Fibroblast of upper back skin (primary cell): ENCODE data around the gene RAB3B.

Experiments
- DNase-seq: peaks from one replicate; pipeline ENCODE4 v3.0.0-alpha.2; 2013

The RAB3B gene

DNA sequence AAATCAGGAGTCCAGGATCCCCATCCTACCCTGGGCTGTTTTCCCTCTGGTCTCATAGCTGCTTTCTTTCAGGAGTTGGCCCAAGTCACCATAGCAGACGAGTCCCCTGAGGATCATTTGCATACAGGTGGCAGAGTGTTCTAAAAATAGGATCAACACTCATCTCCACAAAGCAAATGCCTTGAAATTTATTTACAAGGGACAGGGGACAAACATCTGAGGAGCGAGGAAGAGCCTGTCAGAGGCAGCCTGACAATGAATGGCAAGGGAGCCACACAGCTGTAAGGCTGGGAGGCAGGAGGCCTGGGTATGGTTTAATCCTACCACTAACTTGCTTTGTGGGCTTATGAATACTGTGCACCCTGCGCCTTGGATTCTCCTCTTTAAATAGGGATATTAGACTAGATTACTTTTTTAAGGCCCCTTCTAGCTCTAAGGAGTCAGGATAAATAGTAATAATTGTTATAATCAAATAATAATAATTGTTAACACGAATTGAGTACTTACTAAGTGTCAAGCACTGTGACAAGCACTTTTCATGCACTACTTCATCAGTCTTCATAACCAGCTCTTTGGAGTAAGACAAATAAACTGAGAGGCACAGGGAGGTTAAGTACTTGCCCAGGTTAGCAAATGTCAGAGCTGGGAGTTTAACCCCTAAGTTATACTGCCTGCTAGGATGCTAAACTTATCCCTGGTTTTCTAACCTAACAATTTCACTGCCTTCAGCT lies 34.5 kb downstream of the RAB3B start:
- no peak for DNase-seq

DNA sequence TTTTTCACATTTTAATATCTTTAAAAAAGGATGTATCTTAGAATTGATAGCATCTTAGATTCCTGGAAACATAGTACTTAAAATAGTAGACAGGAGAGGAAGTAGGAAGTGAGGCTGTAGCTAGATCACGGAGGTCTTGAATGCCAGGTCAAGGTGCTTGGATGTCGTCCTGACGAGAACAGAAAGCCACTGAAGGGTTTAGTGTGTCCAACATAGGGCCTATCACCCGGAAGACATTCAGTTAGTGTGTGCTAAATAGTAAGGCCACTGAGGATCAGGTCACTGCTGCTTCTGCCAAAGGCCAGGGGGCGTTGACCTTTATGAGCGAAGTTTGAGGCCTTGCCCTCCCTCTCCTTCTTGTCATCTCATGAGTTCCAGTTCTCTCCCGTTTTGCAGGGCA lies 35.7 kb downstream of the RAB3B start:
- no peak for DNase-seq

DNA sequence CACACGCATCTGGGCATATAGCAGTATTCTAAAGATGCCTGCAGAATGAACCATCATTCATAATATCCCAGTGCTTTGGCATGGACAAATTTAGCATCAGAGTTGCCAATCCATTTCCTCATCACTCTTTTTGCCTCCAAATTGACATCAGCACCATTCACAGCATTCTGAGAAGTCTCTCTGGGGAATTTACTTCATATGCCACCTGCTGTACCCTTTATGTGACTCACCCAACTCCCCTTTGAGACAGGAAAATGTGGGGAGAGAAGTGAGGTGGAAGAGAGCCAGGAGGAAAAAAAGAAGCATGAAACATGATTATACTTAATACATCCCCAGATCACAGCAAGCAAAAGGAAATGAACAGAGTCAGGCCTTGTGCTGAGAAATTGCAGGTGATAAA lies 37.4 kb downstream of the RAB3B start:
- peak; percentile 24 for DNase-seq

DNA sequence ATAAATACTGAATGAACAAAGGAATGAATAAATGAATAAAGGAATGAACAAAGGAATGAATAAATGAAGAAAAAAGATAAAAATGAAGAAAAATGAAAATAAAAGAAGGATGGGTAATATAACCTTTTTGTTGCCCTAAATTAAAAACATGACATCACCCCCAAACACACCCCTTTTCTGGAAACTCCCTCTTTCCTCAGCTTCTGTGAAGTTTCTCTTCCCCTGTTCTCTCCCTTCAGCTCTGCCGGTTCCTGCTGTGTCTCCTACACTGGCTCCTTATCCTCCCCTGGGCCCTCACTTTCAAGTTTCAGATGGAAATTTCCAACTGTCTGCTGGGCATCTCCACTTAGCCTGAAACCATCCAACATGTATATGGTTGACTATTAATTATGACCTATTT lies 37.9 kb downstream of the RAB3B start:
- DNase-seq: no peak

DNA sequence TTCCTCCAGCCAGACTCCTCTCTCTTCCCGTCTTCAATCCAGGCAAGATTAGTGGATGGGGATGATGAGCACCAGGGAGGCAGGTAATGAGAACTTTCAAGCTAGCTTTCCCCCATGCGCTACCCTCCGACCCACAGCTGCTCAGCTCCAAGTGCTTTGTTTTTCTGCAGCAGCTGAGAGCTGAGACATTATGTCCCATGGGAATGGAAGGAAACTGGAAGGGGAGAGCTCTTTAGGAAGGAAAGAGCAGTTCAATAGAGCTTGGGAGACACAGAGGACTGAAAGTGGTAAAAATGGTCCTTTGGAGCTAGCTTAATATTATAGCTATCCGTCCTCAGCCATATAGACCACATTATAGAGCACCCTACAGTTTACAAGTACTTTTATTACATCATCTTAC lies 39.8 kb downstream of the RAB3B start:
- no peak for DNase-seq

DNA sequence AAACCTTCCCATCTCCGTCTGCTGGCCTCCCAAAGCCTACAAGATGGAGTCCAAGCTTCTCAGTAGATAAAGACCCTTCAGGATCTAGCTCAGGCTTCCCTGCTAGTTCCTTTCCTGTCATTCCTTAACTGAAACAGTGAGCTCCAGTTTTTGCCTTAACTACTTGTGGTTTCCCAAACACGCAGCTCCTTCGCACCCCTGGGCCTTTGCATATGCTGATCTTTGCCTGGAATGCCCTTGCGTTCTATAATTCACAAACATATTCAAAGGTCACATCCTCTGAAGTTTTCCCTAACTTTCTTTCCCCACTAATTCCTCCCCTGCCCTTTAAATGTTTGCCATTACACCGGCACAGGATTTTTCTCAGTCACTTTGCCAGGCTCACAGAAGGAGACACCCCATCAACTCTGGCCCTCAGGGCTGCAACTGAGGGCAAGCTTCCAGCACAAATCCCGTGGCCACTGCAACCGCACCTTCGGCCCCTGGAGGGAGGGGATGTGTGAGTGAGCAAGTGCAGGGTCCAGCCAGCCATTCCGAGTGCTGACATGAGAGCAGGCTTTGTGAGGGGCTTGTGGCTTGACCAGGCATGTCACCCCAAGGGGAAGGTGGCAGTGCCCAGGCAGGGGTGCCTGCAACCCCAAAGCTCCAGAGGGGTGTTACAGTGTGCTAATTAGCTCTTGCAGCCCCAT lies 41.3 kb downstream of the RAB3B start:
- no peak for DNase-seq

DNA sequence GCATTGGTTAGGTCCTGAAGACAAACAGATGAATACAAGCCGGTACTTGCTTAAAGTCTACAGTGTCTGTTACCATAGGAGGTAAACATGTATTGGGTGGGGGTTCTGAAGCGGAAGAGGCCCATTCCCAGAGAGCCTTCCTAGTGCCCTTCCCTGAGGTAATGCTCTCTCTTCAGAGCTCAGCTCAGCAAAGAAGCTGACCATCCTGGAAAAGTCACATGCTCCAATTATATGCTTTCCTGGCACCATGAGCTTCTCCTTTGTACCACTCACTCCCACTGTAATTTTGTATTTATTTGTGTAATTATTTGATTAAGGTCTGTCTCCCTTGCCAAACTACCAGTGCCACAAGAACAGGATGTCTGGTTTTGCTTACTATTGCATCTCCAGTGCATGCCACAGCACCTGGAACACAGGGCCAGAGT lies 42.0 kb downstream of the RAB3B start:
- no peak for DNase-seq

DNA sequence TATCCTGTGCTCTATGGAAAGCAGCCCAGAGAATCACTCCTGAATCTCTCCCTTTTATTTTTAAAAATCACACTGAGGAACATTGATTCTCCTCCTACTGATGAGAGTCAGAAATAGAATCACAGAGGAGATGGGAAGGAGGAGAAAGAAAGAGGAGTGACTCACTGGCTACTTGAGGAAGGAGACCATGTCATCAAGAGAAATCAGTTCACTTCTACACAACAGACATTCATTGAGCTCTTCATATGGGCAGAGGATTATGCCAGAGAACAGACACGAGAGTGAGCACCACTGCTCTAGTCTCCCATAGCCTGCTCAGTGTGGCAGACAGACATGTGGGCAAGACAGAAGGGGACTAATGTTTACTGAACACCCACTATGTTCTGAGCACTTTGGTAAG lies 44.2 kb downstream of the RAB3B start:
- DNase-seq: peak; percentile 61

DNA sequence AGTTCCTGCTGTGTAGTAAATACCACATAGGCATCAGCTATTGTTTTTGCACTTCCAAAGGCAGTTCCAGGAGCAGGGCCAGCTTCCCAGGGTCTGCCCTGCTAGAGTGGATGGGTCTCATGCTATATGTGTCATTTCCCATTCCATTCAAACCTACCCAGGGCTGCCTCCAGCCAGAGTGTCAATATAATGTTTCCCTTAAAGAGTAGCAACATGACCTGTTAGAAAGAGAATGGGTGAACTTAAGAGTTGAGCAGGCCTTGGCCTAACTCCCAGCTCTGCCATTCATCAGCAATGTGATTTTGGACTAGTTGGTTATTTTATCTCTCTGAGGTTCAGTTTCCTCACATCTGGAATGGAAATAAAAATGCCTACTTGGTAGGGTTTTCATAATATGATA lies 44.9 kb downstream of the RAB3B start:
- DNase-seq: peak; percentile 21

DNA sequence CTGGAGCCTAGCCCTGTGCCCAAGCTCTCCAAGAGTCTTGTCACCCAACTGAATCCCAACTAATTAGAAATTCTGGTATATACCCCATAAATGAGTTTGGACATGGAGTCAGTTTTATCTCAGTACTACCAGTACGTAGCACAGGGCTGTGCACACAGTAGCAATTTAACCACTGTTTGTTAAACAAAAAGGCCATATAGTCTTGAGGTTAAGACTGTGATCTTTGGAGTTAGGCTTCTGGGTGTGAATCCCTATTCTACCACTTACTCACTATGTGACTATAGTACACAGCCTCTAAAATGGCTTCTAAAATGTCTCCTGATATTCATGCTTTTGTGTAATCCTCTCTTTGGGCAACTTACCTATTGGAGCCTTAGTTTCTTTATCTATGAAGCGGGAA lies 48.2 kb downstream of the RAB3B start:
- no peak for DNase-seq

DNA sequence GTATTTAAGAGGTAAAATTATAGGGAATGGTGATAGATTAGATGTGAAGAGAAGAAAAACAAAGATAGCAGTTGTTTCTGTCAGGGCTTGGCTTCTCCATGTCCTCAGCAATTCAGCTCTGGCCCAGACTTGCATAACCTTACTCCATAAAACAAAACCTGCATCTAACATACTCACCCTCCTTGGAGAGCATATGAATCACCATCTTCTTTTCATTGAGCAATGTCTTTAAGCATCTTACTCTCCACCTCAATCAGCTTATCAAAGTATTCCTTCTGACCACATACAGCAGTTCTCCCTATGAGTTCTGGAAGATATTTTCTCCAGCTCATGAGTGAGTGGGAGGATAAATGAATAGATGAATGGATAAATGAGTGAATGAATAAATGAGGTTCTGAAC lies 49.0 kb downstream of the RAB3B start:
- no peak for DNase-seq

DNA sequence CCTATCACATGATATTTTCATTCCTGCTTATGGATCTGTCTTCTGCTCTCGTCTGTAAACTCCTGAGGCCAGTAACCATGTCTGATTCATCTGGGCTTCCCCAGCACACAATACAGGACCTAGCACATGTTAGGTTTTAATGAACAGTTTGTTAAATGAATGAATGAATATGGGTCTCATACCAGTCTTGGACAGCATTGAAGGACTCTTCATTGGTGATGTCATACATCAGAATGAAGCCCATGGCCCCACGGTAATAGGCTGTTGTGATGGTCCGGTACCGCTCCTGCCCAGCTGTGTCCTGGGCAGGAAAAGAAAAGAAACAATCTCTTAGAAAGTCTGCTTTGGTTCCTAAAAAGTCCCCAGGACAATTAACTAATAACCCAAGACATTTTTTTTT lies 53.4 kb downstream of the RAB3B start:
- DNase-seq: no peak

DNA sequence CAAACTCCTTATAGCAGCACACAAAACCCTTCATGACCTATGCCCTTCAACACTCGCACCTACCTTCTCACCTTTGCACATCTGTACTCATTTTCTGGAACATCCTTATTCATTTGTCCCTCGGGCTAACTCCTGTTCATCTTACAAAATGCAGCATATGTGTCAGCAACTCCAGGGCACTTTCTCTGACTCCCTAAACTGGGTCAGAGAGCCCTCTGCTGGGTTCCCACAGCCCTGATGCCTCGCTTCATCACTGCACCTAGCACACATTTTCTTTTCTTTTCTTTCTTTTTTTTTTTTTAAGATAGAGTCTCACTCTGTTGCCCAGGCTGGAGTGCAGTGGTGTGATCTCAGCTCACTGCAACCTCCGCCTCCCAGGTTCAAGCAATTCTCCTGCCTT lies 54.0 kb downstream of the RAB3B start:
- peak; percentile 34 for DNase-seq

DNA sequence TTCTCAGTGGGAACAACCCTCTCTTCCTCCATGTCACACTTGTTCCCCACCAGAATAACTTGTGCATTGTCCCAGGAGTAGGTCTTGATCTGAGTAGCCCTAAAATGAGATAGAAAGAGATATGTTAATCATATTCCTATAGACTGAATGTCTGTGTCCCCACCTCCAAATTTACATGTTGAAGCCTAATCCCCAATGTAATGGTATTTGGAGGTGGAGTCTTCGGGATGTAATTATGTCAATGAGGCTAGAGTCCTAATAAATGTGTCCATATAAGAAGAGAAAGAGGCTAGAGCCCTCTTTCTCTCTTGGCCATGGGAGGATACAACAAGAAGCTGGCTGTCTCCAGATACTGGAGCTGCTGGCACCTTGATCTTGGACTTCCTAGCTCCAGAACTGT lies 57.2 kb downstream of the RAB3B start:
- DNase-seq: no peak

DNA sequence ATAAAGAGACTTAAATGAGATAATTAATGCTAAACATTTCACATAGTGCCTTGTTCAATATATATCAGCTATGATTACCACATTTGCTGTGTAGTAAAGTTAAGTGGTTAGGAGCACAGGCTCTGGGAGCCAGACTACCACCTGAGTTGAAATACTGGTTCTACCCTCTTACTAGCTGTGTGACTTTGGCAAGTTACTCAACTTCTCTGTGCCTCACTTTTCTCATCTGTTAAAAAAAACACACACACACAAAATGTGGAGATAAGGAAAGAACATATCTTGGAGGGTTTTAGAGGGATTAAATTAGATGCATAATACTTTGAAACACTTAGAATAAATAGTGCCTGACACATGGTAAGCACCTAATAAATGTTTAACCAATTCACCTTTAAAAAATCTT lies 60.2 kb downstream of the RAB3B start:
- DNase-seq: no peak

DNA sequence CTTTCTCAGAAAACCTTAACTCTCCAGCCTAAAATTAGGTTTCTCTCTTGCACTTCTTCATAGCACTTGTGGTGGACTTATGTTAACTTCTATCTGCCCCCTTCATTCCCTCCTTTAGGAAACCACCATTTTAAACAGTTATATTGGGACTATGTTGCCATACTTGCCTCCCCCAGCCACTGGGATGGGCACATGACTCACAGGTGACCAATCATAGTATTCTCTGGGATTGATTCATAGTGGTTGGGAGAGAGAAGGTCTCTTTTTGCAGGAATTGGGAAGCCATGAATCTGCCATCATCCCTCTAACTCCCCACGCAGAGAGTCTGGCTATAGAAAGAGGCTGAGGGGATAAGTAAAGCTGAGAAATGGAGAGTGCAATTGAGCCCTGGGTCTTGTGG lies 61.6 kb downstream of the RAB3B start:
- DNase-seq: no peak

DNA sequence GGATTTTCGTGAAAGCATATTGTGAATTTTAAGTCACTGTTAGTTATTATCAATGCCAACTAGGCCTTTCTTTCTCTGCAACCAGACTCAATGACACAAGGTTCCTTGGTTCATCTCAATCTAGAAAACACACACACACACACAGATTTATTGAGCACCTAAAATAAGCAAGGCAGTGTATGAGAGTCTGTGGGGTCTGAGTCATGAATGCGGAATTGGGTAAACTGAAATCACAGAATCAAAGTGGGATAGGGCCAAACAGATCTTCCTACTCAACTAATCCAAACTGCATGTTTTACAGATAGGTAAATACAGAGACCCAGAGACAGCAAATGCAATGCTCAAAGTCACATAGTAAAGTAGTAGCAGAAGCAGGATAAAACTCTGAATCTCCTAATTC lies 63.5 kb downstream of the RAB3B start:
- peak; percentile 74 for DNase-seq

DNA sequence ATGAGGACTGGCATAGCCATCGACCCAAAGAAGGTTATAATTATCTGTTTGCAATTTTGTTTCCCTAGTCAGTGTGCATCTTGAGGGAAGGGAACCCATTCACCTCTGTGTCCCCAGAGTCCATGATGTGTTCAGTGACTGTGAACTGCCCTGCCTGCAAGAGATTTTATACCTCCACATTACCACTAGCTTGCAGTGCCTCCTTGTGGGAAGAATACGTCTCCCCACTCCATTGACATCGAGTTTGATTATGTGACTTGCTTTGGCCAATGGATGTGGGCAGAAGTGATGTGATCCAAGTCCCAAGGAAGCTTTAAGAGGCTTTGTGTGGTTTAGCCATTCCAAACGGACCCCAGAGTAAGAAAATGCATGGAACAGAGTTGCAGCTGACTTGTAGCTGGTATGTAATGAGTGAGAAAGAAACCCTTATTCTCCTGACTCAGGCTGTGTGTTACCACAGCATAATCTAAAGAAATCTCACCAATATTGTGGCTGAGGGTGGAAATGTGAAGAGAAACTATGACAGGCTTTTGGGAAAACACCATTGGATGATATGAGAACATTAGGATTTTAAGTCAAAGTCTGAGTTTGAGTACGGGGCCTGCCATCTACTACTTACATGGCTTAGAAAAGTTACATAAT lies 64.2 kb downstream of the RAB3B start:
- DNase-seq: peak; percentile 76

DNA sequence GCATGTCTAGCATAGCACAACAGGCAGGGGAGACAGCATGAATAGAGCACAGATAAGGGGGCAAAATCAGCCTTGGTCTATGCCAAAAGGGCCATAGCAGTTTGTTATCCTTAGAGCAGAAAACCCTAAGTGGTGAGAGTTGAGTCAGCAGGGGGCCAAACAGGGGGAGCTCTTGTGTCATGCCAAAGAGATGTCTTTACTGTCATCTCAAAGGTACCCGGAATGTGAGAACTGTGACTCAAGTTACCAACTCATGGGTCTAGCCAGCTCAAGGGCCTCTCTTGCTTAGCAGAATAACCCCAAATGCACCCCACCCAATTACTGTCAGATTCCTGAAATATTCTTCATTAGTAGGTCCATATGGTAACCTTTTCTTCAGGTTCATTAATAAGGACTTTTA lies 66.0 kb downstream of the RAB3B start:
- peak; percentile 84 for DNase-seq

DNA sequence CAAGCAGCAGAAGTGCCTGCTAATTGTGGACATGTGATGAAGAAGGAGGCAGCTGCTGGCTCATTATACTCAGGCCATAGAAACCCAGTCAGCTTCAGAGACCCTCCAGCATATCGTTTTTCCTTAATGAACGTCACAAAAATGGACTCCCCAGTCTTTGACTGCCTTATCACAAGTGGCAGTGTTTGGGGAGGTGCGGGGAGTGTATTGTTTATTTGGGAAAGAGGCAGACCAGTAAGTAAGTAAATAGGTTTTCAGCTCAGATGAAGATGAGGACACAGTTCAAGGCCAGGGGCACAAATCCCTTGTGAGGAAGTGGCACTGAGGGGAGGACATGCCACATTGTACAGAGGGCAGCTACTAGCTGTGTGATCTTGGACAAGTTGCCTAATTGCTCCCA lies 68.5 kb downstream of the RAB3B start:
- DNase-seq: no peak

DNA sequence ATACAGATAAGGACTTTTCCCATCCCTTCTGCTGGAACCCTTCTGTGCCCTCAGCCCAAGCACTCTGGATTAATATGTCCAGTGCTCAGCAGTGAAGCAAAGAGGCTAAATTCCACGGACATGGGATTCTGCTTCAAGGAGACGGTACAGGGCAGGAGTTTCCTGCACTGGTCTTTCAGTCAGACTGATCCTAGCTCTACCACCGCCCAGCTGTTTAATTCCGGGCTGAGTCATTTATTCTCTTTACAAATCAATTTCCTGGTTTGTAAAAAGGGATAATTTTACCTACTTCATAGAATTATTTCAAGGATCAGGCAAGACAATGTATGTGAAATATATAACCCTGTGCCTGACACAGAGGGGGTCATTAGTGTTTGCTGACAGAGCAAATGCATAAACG lies 70.4 kb downstream of the RAB3B start:
- no peak for DNase-seq

DNA sequence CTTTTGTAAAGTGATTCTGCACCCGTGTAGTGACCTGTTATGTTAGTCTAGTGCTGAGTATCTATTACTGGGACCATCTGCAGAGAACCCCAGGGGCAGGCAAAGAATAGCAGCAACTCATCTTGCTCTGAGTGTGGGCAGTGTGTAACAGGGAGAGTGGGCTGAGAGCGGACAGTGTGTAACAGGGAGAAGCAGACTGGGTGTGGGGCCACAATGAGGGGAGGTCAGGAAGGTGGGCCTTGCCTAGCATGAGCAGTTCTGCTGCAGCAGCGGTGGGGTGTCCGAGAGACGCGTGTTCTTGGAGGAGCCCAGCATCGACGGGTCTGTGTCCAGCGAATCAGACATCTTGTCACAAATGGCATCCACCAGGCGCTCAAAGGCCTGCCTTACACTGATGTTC lies 70.8 kb downstream of the RAB3B start:
- DNase-seq: no peak

DNA sequence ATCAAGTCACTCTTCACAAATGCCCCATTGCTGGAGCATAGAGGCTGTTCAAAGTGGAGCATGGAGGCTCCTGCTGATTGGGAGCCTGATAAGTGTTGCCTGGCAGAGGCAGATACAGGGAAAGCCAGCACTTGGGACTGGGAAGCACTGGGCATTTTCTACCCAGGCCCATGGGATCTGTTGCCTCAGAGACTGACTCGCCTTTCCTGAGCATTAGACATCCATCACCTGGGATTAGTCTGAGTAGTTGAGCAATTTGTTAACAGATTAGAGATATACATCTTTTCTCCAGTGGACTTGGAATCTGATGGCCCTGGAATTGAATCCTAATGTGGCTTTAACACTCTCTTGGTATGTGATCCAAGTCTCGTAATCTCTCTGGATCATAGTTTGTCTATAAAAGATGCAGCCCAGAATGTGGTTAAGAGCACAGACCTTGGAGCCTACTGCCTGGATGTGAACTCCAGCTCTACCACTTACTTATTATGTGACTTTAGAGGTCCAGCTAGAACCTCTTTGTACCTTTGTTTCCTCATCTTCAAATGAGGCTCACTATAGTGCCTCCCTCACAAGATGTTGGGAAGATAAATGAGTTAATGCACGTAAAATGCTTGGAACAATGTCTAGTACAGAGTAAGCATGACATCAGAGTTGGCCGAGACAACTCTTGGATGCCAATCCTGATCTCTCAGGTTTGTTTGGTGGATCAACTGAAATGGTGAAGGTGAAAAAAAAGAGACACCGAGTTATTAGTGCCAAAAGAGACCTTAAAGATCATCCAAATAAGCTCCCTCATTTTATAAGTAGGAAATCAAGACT lies 73.7 kb downstream of the RAB3B start:
- peak; percentile 80 for DNase-seq

DNA sequence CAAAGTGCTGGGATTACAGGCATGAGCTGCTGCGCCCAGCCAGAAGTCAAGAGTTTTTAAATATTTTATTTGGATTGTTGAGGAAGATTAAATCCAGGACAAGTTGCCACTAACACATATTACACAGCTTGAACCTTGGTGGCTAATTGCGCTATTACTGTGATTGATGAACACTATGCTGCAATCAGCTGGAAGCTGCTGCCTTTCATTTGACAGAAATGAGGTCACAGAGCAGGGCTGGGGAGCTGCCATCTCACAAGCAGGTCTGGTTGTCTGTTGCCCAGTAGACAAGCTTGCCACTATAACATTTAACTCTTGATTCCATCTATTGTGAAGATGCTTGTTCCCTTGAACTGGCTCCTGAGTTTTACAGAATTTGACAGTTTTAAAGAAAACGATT lies 74.5 kb downstream of the RAB3B start:
- peak; percentile 21 for DNase-seq
